GM18498 (cell line): Measurements from ENCODE around the gene TMEFF2.

ENCODE experiments used
- ATAC-seq: cut with Tn5 transposase; IDR thresholded peaks from one replicate; pipeline ENCODE4 v1.9.1; 2021; ENCODE audit warnings: mild to moderate bottlenecking, moderate library complexity; ENCODE audit not compliant: unreplicated experiment

The TMEFF2 gene

DNA sequence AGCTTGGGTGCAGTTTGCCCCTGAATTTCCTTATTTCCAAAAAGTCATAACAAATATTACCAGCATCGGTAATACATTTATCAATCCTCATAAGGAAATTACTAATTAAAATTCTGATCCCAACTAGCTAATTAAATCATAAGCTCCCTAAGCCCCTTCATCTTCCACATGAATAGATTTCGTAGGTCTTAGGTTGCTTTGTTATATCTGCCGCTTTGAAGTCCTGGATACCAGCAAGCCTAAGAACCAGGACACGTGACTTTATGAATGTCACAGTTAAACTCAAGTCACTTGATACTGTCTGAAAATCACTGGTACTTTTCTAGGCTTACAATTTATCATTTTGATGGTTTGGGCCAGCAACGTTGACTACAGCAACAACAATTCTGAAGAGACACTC lies 213.0 kb downstream of the TMEFF2 start:
- ATAC-seq, result no peak

- ATAC-seq, result no peak
These were observed 214.2 kb downstream of the TMEFF2 start for GRCh38 chr2:191980483-191980882.

DNA sequence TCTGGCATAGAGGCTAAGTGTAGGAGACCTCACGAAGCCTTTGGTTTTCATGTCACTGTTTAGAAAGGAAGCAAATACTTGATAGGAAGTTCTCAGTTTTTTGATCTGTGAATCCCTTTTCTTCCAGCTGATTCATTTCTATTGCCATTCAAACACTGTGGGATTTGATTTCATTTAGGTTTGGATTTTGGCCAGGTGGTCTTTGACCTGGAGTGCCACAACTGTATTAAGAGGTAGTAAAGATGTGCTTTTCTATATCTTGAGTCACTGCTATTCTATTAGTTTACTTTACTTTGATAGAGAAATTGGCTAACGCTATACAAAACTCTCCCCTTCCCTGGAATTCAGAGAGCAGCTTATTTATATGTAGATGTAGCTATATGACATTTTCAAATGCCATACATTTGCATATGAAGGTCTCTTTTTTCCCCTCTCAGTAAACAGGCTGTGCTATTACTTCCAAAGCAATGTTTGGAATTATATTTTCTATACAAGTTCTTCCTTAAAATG lies 215.5 kb downstream of the TMEFF2 start:
- no peak for ATAC-seq

- ATAC-seq, result no peak
These were observed 217.0 kb downstream of the TMEFF2 start for GRCh38 chr2:191977754-191978153.

- no peak for ATAC-seq
These were observed 218.3 kb downstream of the TMEFF2 start for GRCh38 chr2:191976436-191976835.

DNA sequence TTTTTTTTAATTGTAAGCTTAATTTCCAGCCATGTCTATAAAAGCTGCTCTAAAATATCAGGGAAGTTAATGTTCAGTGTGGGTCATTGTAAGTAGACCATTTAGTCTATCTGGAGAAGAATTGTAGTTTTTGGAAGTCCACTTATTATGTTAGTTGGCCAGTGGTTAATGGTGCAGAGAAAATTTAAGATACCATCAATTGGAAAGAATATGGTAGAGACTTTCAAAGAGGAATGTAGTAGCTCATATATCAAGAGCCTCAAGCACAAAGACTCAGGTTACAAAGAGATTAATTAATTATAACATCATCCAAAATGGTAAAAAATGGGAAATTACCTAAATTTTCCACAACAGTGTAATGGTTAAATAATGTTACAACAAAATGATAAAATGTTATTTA lies 220.1 kb downstream of the TMEFF2 start:
- ATAC-seq, result no peak

GRCh38 chr2:191970867-191971266 lies 223.9 kb downstream of the TMEFF2 start:
- ATAC-seq, result no peak

GRCh38 chr2:191968120-191968519 lies 226.6 kb downstream of the TMEFF2 start:
- ATAC-seq, result no peak

GRCh38 chr2:191965733-191966132 lies 229.0 kb downstream of the TMEFF2 start:
- no peak for ATAC-seq

GRCh38 chr2:191961556-191961955 lies 233.2 kb downstream of the TMEFF2 start:
- ATAC-seq, result no peak

- ATAC-seq, result no peak
These were observed 235.5 kb downstream of the TMEFF2 start for GRCh38 chr2:191959209-191959608.

DNA sequence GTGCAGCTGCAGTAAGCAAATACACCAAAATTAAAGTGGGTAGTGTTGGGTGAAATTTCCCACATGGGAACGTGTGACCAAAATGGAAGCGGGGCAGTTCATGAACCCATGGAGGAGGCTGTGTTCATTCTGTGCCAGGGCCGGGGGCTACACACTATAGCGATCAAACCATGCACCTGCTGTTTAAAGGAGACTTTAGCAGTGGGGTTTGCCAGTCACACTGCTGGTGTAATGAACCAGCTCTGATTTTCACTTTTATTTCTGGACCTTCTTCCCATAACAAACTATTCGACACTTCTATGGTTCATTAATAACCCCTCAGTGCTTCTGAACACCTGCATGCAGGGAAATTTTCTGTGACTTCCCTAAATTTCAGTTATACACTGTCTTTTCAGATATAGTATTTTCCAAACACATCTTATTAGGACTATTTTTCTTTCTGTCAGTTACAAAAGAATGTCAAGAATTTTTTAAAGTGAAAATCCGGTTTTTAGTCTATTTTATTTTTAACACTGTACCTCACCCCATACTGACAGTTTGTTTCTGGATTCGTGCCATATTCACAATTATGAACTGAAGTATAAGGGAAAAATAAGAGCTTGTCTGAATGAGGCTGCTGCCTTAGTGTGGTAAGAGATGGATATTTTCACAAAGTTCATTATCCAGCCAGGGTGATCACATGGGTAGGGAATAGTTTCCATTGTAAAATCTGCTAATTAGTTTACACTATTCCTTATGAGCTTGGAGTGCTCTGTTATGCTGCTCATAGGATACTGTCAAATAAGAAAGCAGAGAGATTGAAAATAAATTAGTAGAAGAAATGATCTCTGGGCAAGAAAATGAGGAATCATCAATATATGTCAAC lies 236.5 kb downstream of the TMEFF2 start:
- peak; percentile 44 for ATAC-seq

GRCh38 chr2:191954451-191954850 lies 240.3 kb downstream of the TMEFF2 start:
- no peak for ATAC-seq

DNA sequence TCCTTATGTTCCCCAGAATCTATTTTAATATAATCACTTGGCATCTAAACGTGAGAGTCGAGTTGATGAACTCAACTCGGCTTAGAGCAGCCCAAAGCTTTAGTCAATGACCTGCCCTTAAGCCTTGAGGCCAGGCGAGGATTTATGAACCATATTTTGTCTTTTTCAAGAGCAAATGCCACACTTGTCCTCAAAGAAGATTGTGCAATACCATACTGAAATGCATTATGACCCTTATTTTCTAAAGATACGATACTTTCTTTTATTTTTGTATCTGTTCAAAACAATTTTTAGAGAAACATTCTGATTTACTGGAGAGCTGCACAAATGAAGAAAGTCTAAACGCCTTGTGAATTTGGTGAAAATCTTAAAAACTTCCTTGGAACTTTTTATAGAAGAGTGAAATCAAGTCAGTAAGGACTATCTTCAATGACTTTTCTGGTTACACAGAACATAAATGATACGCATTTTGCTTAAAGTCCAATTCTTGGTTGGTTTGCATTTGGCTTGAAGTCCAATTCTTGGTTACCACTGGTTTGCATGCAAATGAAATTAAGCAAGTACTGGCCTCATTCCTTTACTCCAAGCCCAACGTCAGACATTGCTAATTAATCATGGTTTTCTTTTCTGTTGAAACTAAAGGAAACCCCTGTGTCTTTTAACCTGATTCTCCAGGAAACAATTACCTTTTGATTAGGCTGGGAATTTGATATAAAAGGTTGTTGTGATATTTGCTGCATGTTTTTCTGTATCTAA lies 242.0 kb downstream of the TMEFF2 start:
- no peak for ATAC-seq

- no peak for ATAC-seq
These were observed 242.9 kb downstream of the TMEFF2 start for GRCh38 chr2:191951832-191952231.

GRCh38 chr2:191951376-191951775 lies 243.4 kb downstream of the TMEFF2 start:
- ATAC-seq, result no peak

DNA sequence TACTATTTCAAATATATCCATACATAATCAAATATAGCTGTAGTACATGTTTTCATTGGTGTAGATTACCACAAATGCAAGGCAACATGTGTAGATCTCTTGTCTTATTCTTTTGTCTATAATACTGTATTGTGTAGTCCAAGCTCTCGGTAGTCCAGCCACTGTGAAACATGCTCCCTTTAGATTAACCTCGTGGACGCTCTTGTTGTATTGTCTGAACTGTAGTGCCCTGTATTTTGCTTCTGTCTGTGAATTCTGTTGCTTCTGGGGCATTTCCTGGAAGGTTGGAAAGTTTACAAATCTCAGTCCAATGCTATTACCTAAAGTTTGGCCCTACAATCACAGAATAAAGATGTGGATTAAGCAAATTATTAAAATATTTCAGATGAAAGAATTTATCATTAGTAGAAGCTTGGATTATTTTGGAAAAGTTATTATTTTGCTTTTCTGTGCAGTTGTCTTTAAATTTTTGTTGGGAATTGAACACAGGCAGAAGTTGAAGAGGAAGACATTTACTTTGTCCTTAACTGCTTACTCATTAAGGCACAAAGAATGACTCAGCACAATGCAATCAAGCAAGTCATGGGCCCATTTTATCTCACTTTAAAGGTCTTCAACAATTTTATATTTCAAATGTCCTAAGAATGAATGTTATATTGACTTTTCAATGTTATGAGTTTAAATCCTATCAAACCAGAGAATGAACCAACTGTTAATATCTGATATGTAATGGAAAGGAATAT lies 244.4 kb downstream of the TMEFF2 start:
- no peak for ATAC-seq

DNA sequence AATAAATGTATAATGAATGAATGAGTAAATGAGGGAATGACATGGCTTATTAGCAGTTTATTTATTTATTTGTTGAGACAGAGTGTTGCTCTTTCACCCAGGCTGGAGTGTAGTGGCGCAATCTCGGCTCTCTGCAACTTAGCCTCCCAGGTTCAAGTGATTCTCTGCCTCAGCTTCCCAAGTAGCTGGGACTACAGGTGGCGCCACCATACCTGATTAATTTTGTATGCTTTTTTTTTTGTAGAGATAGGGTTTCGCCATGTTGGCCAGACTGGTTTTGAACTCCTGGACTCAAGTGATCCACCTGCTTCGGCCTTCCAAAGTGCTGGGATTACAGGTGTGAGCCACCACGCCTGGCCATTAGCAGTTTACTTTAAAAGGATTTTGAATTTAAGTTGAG lies 247.5 kb downstream of the TMEFF2 start:
- ATAC-seq, result no peak

DNA sequence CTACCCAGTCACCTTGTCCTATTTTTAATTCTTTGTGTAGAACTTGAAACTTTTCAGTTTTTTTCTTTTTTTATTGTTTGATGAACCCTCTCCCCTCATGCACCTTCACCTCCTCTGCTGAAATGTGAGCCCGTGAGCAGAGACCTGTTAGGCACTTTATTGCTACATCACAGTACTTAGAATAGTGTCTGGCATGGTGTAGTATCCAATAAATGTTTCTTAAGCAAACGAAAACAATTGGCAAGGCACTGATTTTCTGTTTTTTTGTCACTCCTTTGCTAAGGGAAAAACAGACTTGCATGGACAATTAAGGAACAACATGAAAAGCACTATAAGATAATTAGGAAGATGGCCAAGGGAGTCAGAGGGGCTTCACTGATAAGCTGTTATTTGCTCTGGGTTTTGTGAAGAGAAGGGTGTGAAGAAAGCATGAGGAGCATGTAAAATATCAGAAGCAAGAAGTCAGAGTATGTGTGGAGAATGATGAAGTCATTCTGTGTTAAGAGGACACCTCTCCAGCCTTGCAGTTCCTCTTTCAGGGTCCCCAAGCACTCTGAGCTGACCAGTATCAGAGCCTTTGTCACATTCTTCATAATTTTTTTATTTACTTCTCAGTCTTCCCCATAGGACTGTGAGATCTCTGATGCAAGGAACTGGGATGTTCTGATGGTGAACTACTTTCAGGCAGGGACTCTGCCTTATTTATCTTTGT lies 248.1 kb downstream of the TMEFF2 start:
- no peak for ATAC-seq

GRCh38 chr2:191945623-191946022 lies 249.1 kb downstream of the TMEFF2 start:
- ATAC-seq, result no peak

DNA sequence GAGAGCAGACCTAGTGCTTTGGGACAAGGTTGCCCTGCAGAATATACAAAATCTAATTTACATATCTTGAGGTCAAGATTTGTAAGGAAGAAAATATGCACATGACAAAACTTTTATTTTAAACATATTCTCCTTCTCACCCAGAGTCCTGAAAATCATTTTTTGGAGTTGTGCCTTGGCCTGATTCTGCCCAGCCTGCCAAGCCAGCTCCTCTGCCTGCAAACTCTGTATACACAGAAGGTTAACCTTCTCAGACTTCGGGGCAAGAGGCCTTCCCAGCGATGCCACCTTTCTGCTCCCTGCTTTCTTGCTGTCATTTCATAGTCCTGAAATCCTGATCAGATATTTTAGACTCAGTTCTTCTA lies 252.0 kb downstream of the TMEFF2 start:
- ATAC-seq, result no peak
